Endodermal cell (in vitro differentiated cells): ENCODE data around the gene CIB1. TPM values are rescaled to one million over a fixed set of nuclear protein-coding genes. Genes with fewer than 3 reads are reported as not detected.
"Not testable (repeated sequence)": the region's sequence is repeated elsewhere in the genome, so short reads cannot be mapped to it uniquely, and the experiment has no call there.

Source experiments
- DNase-seq: peaks from one replicate; pipeline ENCODE4 v3.0.0-alpha.2; 2017
- H3K27ac ChIP-seq: 2 replicates; pipeline ENCODE4 v1.5.1; 2013; ENCODE audit warnings: mild to moderate bottlenecking, low read depth, low read length, moderate library complexity
- H3K27me3 ChIP-seq: 2 replicates; pipeline ENCODE4 v1.6.1; 2013; ENCODE audit warnings: mild to moderate bottlenecking, low read length, moderate library complexity; ENCODE audit not compliant: insufficient read depth, control insufficient read depth, poor library complexity, severe bottlenecking
- H3K36me3 ChIP-seq: 2 replicates; pipeline ENCODE4 v1.7.0; 2013; ENCODE audit warnings: mild to moderate bottlenecking, low read length, moderate library complexity; ENCODE audit not compliant: control insufficient read depth, insufficient read depth
- H3K4me1 ChIP-seq: one replicate; pipeline ENCODE4 v1.7.0; 2013; ENCODE audit warnings: low read length; ENCODE audit not compliant: control insufficient read depth, insufficient read depth
- H3K4me3 ChIP-seq: 2 replicates; pipeline ENCODE4 v1.5.1; 2013; ENCODE audit warnings: mild to moderate bottlenecking, low read length, moderate library complexity
- H3K9ac ChIP-seq: 2 replicates; pipeline ENCODE4 v1.6.1; 2013; ENCODE audit warnings: mild to moderate bottlenecking, low read length, moderate library complexity; ENCODE audit not compliant: poor library complexity, severe bottlenecking; ENCODE audit errors: extremely low read depth
- H3K9me3 ChIP-seq: 2 replicates; pipeline ENCODE4 v1.6.1; 2013; ENCODE audit warnings: mild to moderate bottlenecking, low read length, moderate library complexity; ENCODE audit not compliant: control insufficient read depth
- H3K27ac Mint-ChIP-seq: 2 replicates; pipeline ENCODE4 v1.8.0; 2020; ENCODE audit warnings: mixed read lengths
- H3K27me3 Mint-ChIP-seq: 2 replicates; pipeline ENCODE4 v1.8.0; 2021; ENCODE audit warnings: mild to moderate bottlenecking, mixed read lengths; ENCODE audit not compliant: insufficient read depth
- H3K36me3 Mint-ChIP-seq: 2 replicates; pipeline ENCODE4 v1.8.0; 2020; ENCODE audit warnings: low read depth, mixed read lengths
- H3K4me1 Mint-ChIP-seq: 2 replicates; pipeline ENCODE4 v1.8.0; 2020; ENCODE audit warnings: mixed read lengths
- H3K4me3 Mint-ChIP-seq: 2 replicates; pipeline ENCODE4 v1.8.0; 2020; ENCODE audit warnings: mild to moderate bottlenecking, moderate library complexity, mixed read lengths
- H3K9me3 Mint-ChIP-seq: 2 replicates; pipeline ENCODE4 v1.8.0; 2020; ENCODE audit warnings: mild to moderate bottlenecking, mixed read lengths
- WGBS, 2 experiments: methylation state at CpG; one replicate each; pipeline versions ENCODE4 v1.1.5 to v1.1.7; 2013; ENCODE audit warnings: missing lambda C conversion rate in 2 of 2, mixed read lengths in 1 of 2; ENCODE audit not compliant: insufficient coverage in 1 of 2, insufficient read length in 1 of 2; 5-methylcytosine and 5-hydroxymethylcytosine counted together
- long read RNA-seq, 4 experiments: library from polyadenylated mRNA in 2 of 4; library from RNA in 1 of 4; library from capped mRNA in 1 of 4; stranded (forward) in 3 of 4; unstranded in 1 of 4; transcript quantifications; one replicate each; pipeline ENCODE4 v2.0.0, GENCODE V29; 2020 to 2021; ENCODE audit warnings: inconsistent platforms in 1 of 4
- polyA plus RNA-seq, 2 experiments: library from polyadenylated mRNA; stranded (reverse); fragments of 50-300 nt; gene quantifications; one replicate each; pipeline ENCODE4 v1.2.3, GENCODE V29; 2013
- total RNA-seq, 2 donors: library from RNA; stranded (reverse); fragmentation: NEBNext Ultra II Directional in 1 of 2; extraction: Animal tissue kit (Norgen Biotek cat#: 25700) in 1 of 2; gene quantifications; 2 replicates in 1 of 2; 3 replicates in 1 of 2; pipeline ENCODE4 v1.2.1, GENCODE V29; 2021
- TF ChIP-seq, protein P1 (sequence below): fragments of 200-600 bp; sonication (generic); conservative IDR thresholded peaks from 2 replicates; pipeline ENCODE4 v1.5.0; 2021; ENCODE audit warnings: antibody characterized with exemption, mild to moderate bottlenecking

CIB1 gene
- total RNA-seq = 10 to 100 TPM; 31.3 to 34.0 TPM
- polyA plus RNA-seq (2013, experiment 1 of 2) = 19.0 TPM
- 19.4 TPM for polyA plus RNA-seq (2013, experiment 2 of 2)
- long read RNA-seq, experiment 1, transcript CIB1-201 (7 exons, 1,247 nt) = major isoform, 22 of 35 reads
- long read RNA-seq, experiment 1, partial matches to known transcripts = 6 of 35 reads
- long read RNA-seq, experiment 1, other reads (novel, unspliced or antisense) = 7 of 35 reads
- long read RNA-seq, experiment 2, transcript CIB1-201 (7 exons, 1,247 nt) = major isoform, 35 of 47 reads
- long read RNA-seq, experiment 2, partial matches to known transcripts = 2 of 47 reads
- long read RNA-seq, experiment 2, other reads (novel, unspliced or antisense) = 8 of 47 reads
- long read RNA-seq, experiment 3, transcript CIB1-201 (7 exons, 1,247 nt) = major isoform, 26 of 34 reads
- long read RNA-seq, experiment 3, partial matches to known transcripts = 0 of 34 reads
- long read RNA-seq, experiment 3, other reads (novel, unspliced or antisense) = 6 of 34 reads
- long read RNA-seq, experiment 4, transcript CIB1-201 (7 exons, 1,247 nt) = major isoform, 146 of 166 reads
- long read RNA-seq, experiment 4, partial matches to known transcripts = 0 of 166 reads
- long read RNA-seq, experiment 4, other reads (novel, unspliced or antisense) = 20 of 166 reads

DNA sequence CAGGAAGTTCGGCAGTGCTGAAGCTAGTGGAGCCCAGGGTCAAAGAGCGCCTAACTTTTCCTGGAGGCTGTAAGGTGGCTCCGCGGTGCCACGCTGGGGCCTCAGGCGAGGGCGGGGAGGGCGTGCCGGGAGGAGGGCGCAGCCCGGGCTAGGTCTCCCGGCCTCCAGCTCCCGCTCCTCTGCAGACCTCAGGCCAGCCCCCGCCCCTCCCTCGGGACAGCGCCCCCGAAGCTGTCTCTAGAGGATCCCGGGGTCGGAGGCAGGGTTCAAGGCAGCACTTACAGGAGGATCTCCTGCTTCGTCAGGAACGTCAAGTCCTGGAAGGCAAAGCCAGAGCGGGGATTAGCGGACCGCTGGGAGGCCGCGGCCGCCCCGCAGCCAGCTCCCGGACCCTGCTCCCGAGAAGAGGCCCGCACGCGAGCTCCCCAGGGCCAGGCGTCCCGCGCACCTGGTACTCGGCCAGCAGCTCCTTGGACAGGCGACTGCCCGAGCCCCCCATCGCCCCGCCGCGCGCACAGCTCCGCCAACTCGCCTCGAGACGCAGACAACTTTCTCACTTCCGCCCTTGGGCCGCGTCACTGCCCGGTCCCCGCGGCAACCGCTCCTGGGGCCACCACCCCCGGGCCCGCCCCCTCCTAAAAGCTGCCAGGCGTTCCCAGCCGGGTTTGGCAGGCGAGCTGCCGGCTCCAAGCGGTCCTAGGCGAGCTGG lies at the start of gene CIB1:
Gene CIB1 (minus strand): TSS at position 555 of the 709 bp plus-strand sequence. CDS start 56 bp downstream, at position 499.
- TF ChIP-seq, protein P1, sequence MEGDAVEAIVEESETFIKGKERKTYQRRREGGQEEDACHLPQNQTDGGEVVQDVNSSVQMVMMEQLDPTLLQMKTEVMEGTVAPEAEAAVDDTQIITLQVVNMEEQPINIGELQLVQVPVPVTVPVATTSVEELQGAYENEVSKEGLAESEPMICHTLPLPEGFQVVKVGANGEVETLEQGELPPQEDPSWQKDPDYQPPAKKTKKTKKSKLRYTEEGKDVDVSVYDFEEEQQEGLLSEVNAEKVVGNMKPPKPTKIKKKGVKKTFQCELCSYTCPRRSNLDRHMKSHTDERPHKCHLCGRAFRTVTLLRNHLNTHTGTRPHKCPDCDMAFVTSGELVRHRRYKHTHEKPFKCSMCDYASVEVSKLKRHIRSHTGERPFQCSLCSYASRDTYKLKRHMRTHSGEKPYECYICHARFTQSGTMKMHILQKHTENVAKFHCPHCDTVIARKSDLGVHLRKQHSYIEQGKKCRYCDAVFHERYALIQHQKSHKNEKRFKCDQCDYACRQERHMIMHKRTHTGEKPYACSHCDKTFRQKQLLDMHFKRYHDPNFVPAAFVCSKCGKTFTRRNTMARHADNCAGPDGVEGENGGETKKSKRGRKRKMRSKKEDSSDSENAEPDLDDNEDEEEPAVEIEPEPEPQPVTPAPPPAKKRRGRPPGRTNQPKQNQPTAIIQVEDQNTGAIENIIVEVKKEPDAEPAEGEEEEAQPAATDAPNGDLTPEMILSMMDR = peak; percentile 6
- H3K36me3 Mint-ChIP-seq = peaks cover 12% of the 10 kb centered on the region
- H3K27me3 ChIP-seq = no peaks in the 10 kb centered on the region
- WGBS, 2 experiments = 0% methylated on average over 16 to 63 of the region's 63 CpGs
- H3K4me1 Mint-ChIP-seq = peaks cover 10% of the 10 kb centered on the region
- H3K4me1 ChIP-seq = no peaks in the 10 kb centered on the region
- no peaks in the 10 kb centered on the region for H3K27me3 Mint-ChIP-seq
- H3K27ac ChIP-seq = no peak within 1 kb of the TSS
- no peaks in the 10 kb centered on the region for H3K9me3 Mint-ChIP-seq
- peak within 1 kb of the TSS; percentile 82 for H3K4me3 ChIP-seq
- DNase-seq = peak; percentile 98
- H3K9me3 ChIP-seq = no peaks in the 10 kb centered on the region
- no peaks in the 10 kb centered on the region for H3K36me3 ChIP-seq
- H3K4me3 Mint-ChIP-seq = peak within 1 kb of the TSS; percentile 68
- H3K27ac Mint-ChIP-seq = peak within 1 kb of the TSS; percentile 82
- peak within 1 kb of the TSS; percentile 67 for H3K9ac ChIP-seq

DNA sequence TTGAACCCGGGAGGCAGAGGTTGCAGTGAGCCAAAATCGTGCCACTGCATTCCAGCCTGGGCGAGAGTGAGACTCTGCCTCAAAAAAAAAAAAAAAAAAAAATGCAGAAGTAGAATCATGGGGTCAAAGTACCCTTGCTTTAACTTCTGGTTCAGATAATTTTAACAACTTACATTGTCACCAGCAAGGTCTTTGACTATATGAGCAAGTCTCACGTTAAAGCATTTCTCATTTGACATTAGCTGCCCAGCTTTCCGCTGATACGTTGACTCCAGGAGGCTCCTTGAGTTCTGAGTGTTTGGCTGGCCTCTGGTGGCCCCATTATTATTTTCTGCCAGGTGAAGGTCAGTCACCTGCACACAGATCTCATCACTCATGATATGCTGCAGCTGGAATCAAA lies 47.9 kb upstream of the CIB1 start:
- not testable (repeated sequence) for H3K9me3 Mint-ChIP-seq, H3K4me1 Mint-ChIP-seq, H3K4me3 ChIP-seq, H3K27me3 Mint-ChIP-seq, H3K27ac Mint-ChIP-seq, H3K36me3 ChIP-seq, H3K36me3 Mint-ChIP-seq, H3K27me3 ChIP-seq, H3K27ac ChIP-seq, H3K9me3 ChIP-seq, DNase-seq, H3K9ac ChIP-seq, H3K4me1 ChIP-seq, H3K4me3 Mint-ChIP-seq
- 89 to 98% methylated on average over 4 to 6 of the region's 6 CpGs for WGBS, 2 experiments

DNA sequence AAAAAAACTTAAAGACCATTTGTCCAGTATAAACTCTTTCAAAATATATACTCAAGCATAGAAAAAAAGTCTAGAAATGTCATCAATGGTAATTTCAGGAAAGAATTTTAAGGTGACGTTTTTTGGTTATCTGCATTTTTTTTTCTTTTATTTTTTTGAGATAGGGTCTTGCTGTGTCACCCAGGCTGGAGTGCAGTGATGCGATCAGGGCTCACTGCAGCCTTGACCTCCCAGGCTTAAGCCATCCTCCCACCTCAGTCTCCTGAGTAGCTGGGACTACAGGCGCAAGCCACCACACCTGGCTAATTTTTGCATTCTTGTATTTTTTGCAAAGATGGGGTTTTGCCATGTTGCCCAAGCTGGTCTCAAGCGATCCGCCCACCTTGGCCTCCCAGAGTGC lies 47.0 kb upstream of the CIB1 start:
- not testable (repeated sequence) for H3K27me3 ChIP-seq, H3K36me3 ChIP-seq, H3K4me1 Mint-ChIP-seq, H3K4me1 ChIP-seq, H3K27ac ChIP-seq, H3K9me3 Mint-ChIP-seq, H3K27ac Mint-ChIP-seq, H3K4me3 ChIP-seq, DNase-seq, H3K9ac ChIP-seq, H3K9me3 ChIP-seq, H3K4me3 Mint-ChIP-seq, H3K36me3 Mint-ChIP-seq, H3K27me3 Mint-ChIP-seq
- 89 to 94% methylated on average over 3 to 5 of the region's 5 CpGs for WGBS, 2 experiments

DNA sequence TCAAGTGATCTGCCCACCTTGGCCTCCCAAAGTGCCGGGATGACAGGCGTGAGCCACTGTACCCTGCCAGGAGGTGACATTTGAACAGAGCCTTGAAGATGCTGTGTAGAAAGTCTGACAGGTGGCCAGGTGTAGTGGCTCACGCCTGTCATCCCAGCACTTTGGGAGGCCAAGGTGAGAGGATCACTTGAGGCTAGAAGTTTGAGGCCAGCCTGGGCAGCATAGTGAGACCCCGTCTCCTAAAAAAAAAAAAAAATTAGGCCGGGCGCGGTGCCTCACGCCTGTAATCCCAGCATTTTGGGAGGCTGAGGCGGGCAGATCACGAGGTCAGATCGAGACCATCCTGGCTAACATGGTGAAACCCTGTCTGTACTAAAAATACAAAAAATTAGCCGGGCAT lies 44.7 kb upstream of the CIB1 start:
- H3K9me3 ChIP-seq, H3K4me1 ChIP-seq, H3K36me3 ChIP-seq, H3K27me3 Mint-ChIP-seq, H3K27ac ChIP-seq, H3K4me3 ChIP-seq, H3K4me1 Mint-ChIP-seq, H3K9me3 Mint-ChIP-seq, H3K27ac Mint-ChIP-seq, H3K27me3 ChIP-seq, H3K4me3 Mint-ChIP-seq, H3K9ac ChIP-seq: not testable (repeated sequence)
- DNase-seq = peak; percentile 18
- 94 to 97% methylated on average over 5 to 12 of the region's 12 CpGs for WGBS, 2 experiments
- H3K36me3 Mint-ChIP-seq = peaks cover 21% of the 10 kb centered on the region
